Measurements from ENCODE around the gene TAT. TPM values are rescaled to one million over a fixed set of nuclear protein-coding genes. Genes with fewer than 3 reads are reported as not detected.

The TAT gene
- total and polyA plus RNA-seq, 2 experiments from 2014 or later = not detected

DNA sequence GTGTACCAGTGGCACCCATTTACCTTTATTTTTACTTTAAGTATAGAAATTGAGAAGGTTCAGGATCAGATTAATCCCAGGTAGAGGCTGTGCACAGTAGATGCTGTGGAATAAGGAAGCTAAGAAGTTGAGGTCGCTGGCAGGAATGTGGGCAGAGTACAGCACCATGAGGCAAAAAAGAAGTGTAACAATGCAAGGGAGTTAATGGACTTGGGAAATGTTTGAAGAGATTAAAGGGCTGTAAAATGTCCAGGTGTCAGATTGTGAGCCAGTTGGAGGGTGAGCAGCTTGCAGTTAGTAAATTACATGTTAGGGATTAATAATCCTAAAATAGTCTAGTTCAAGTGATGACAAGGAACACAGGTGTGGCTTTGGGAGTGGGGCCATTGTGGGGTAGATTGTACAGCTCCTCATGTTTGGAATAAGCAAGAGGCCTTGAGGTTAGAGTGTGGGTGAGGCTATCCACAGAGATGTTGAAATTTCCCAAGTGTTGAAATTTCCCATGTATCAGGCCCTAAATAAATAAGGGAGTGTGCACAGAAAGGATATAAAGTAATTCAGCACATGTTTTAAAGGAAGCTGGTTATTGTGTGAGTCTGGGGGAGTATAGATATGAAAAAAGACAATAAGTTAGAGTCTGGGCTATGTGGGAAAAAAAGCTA, 21.5 kb downstream of the TAT start:
- in situ Hi-C loops (cut with MboI) = no loop called here
- no peak for TF ChIP-seq EZH2 (IDR thresholded peaks at IDR 0.05; ENCODE audit: insufficient read depth, poor library complexity, severe bottlenecking)
- TF ChIP-seq EZH2phosphoT487 (IDR thresholded peaks at IDR 0.05; ENCODE audit: insufficient read depth, low read depth) = no peak

DNA sequence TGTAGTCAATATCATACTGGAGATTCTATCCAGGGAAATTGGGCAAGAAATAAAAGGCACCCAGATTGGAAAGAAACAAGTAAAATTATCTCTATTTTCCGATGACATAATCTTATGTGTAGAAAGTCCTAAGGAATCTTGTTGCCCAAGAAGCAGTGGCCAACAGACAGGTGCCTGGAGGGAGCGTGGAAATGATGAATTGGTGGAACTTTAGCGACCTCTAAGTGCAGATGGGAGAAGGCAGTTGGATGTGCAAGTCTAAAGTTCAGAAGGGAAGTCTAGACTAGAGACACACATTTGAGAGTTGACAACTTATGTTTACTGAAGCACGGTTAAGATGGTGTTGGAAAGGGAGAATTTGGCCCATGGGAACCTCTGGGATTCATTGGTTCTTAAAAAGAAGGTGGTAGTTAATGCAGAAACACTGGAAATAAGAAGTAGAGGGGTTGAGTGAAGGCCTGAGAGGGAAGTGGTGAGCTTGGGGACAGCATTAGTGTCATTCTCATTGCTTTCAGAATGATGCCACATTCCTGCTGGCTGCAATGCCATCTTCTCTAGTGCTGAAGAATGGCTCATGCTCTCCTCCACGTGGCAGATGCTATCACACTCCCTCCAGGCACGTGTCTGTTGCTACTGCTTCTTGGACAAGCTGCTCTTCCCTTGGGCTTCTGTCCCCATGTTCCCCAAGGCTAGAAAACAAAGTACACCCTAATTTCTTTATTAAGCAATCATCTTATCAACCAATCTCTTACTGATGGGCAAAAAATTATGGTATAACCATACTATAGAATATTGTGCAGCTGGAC, 24.0 kb downstream of the TAT start:
- Histone ChIP-seq H3K9ac (no peak overlapping the region), H3K9me3 (ENCODE audit: low read depth) (no peaks in the 10 kb centered on the region), H3K27me3 (replicated peaks; ENCODE audit: insufficient read depth) (0 out of 2 replicates have a peak, but pooled peaks cover 5% of the 10 kb centered on the region), H3K27ac (no peak overlapping the region), H3K36me3 (ENCODE audit: low read depth) (no peaks in the 10 kb centered on the region), H2AFZ (no peak overlapping the region), H3K4me1 (ENCODE audit: insufficient read depth) (no peaks in the 10 kb centered on the region), H3K9me2 (ENCODE audit: insufficient read depth) (no peaks in the 10 kb centered on the region), H4K20me1 (ENCODE audit: insufficient read depth) (no peaks in the 10 kb centered on the region), H3K4me2 (ENCODE audit: unreplicated experiment) (no peak overlapping the region), H3K4me3 (no peak overlapping the region), H3K79me2 (ENCODE audit: insufficient read depth) (no peaks in the 10 kb centered on the region), H3F3A (ENCODE audit: insufficient read depth) (no peaks in the 10 kb centered on the region)
- TF ChIP-seq EZH2phosphoT487 (IDR thresholded peaks at IDR 0.05; ENCODE audit: insufficient read depth, low read depth) (no peak), EZH2 (IDR thresholded peaks at IDR 0.05; ENCODE audit: insufficient read depth, poor library complexity, severe bottlenecking) (no peak)
- WGBS, 2 experiments (ENCODE audit: low coverage in 1 of 2, low lambda C conversion rate in 2 of 2, missing lambda C conversion rate in 2 of 2) = 20 to 21% methylated on average over 6 of the region's 6 CpGs
- DNase-seq = no peak
- in situ Hi-C loops (cut with MboI) = no loop called here

More for the DNA sequence above, 21.5 kb downstream of the TAT start:
- 35 to 36% methylated on average over 1 of the region's 1 CpG for WGBS, 2 experiments (ENCODE audit: low coverage in 1 of 2, low lambda C conversion rate in 2 of 2, missing lambda C conversion rate in 2 of 2)
- no peak for DNase-seq
- Histone ChIP-seq H3K79me2 (ENCODE audit: insufficient read depth) (no peaks in the 10 kb centered on the region), H3K27me3 (replicated peaks; ENCODE audit: insufficient read depth) (no peaks in the 10 kb centered on the region), H3K27ac (no peak overlapping the region), H4K20me1 (ENCODE audit: insufficient read depth) (no peaks in the 10 kb centered on the region), H3K9ac (no peak overlapping the region), H3K4me1 (ENCODE audit: insufficient read depth) (no peaks in the 10 kb centered on the region), H3K9me3 (ENCODE audit: low read depth) (no peaks in the 10 kb centered on the region), H3K4me3 (no peak overlapping the region), H2AFZ (no peak overlapping the region), H3K4me2 (ENCODE audit: unreplicated experiment) (no peak overlapping the region), H3K36me3 (ENCODE audit: low read depth) (no peaks in the 10 kb centered on the region), H3F3A (ENCODE audit: insufficient read depth) (no peaks in the 10 kb centered on the region), H3K9me2 (ENCODE audit: insufficient read depth) (no peaks in the 10 kb centered on the region)

DNA sequence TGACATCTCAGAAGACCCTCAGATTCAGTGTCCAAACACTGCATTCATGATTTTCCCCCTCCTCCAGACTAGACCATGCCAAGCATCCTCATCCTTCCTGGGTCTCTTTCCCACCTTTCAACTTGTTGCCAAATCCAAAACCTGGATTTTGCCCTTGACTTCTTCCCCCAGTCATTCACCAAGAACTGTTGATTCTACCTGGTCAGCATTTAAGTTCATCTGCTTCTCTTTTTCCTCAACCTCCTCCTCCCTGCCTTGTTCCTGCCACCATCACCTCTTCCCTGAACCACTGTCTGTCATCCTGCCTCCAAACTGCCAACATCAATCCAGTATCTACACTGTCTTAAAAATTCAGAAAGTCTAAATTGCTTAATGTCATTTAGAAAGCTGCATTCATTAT, 29.7 kb downstream of the TAT start:
- no peak overlapping the region for H3K27ac ChIP-seq
- H3K9me3 ChIP-seq (ENCODE audit: low read depth) = no peaks in the 10 kb centered on the region
- no peaks in the 10 kb centered on the region for H3K9me2 ChIP-seq (ENCODE audit: insufficient read depth)
- no peak overlapping the region for H3K4me2 ChIP-seq (ENCODE audit: unreplicated experiment)
- H3K9ac ChIP-seq = no peak overlapping the region
- no peak for DNase-seq
- no peaks in the 10 kb centered on the region for H3K36me3 ChIP-seq (ENCODE audit: low read depth)
- no peaks in the 10 kb centered on the region for H4K20me1 ChIP-seq (ENCODE audit: insufficient read depth)
- H3K27me3 ChIP-seq (replicated peaks; ENCODE audit: insufficient read depth) = peaks cover 8% of the 10 kb centered on the region; the same call in 1 of the 2 replicates
- H3F3A ChIP-seq (ENCODE audit: insufficient read depth) = no peaks in the 10 kb centered on the region
- H3K79me2 ChIP-seq (ENCODE audit: insufficient read depth) = no peaks in the 10 kb centered on the region
- no peaks in the 10 kb centered on the region for H3K4me1 ChIP-seq (ENCODE audit: insufficient read depth)
- TF ChIP-seq EZH2 (IDR thresholded peaks at IDR 0.05; ENCODE audit: insufficient read depth, poor library complexity, severe bottlenecking) (no peak), EZH2phosphoT487 (IDR thresholded peaks at IDR 0.05; ENCODE audit: insufficient read depth, low read depth) (no peak)
- no peak overlapping the region for H2AFZ ChIP-seq
- in situ Hi-C loops (cut with MboI) = no loop called here
- H3K4me3 ChIP-seq = no peak overlapping the region

DNA sequence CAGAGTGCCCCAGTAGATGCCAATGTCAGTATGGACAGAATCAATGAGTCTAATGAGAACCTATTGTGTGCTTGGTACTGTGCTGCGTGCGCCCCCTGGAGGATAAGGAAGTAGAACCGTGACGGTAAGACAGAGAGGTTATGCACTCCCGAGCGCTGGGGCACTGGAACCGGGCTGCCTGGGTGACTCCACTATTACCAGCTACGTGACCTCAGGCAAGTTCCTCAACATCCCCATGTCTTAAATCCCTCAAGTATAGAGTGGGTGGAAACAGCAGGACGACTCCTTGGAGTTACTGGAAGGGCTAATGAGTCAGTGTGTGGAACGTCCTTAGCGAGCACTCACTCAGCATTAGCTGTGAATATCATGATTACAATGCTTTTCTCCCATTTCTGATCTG, 34.5 kb downstream of the TAT start:
- H3K27ac ChIP-seq = no peak overlapping the region
- no peaks in the 10 kb centered on the region for H3K9me3 ChIP-seq (ENCODE audit: low read depth)
- no peak for TF ChIP-seq EZH2phosphoT487 (IDR thresholded peaks at IDR 0.05; ENCODE audit: insufficient read depth, low read depth)
- H3K9ac ChIP-seq = no peak overlapping the region
- H3K79me2 ChIP-seq (ENCODE audit: insufficient read depth) = no peaks in the 10 kb centered on the region
- in situ Hi-C loops (cut with MboI) = no loop called here
- peaks cover 4% of the 10 kb centered on the region for H3K27me3 ChIP-seq (replicated peaks; ENCODE audit: insufficient read depth)
- peak overlapping the region; percentile 43 for H3K4me2 ChIP-seq (ENCODE audit: unreplicated experiment)
- H3K4me3 ChIP-seq = no peak overlapping the region; the same call in 1 of the 2 replicates
- no peaks in the 10 kb centered on the region for H3F3A ChIP-seq (ENCODE audit: insufficient read depth)
- WGBS, 2 experiments (ENCODE audit: low coverage in 1 of 2, low lambda C conversion rate in 2 of 2, missing lambda C conversion rate in 2 of 2) = 10 to 12% methylated on average over 11 of the region's 11 CpGs
- no peaks in the 10 kb centered on the region for H4K20me1 ChIP-seq (ENCODE audit: insufficient read depth)
- H3K9me2 ChIP-seq (ENCODE audit: insufficient read depth) = no peaks in the 10 kb centered on the region
- no peaks in the 10 kb centered on the region for H3K4me1 ChIP-seq (ENCODE audit: insufficient read depth)
- H2AFZ ChIP-seq = no peak overlapping the region
- DNase-seq = peak; percentile 70
- no peaks in the 10 kb centered on the region for H3K36me3 ChIP-seq (ENCODE audit: low read depth)

Data from GM23248 (cell line).